LNCAP (cell line): ENCODE results near the gene STRN4.

Experiments used
- TF ChIP-seq, protein P1 (sequence below): fragments of 450-650 bp; IDR thresholded peaks from 2 replicates; pipeline ENCODE4 v1.5.1; 2017; ENCODE audit warnings: mild to moderate bottlenecking

Gene STRN4

DNA sequence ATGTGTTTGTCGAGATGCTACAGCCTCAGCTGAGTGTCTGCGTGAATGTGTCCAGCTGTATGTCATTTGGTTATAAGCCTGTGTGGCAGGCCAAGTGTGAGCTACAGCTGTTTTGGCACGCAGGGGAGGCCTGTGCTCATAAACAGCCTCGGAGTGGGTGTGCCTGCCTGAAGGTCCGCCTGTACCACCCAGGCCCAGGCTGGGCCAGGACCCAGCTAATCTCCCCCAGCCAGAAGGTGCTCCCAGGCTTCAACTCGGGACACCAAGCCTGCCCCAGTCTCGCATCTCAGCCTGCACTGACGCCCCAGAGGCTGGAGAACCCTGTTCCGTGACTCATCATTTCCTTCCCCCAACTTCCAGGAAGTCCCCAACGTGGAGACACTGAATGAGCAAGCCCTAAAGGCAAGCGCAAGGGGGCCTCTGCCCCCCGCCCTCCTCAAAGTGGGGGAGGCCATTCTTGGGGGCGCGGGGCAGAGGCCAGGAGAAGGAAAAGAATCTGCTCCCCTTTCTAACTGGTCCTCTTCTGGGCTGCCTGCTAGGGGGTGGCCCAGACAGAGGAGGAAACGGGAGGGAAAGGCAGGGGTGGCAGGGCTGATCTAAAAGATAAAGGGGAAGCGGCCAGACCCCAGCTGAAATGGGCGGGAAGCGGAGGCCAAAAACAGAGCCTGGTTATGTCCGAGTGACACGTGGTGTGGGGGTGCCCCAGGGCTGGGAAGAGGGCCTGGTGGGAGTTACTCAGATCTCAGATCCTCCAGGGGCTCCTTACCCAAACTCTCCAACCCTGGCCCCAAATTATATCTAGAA is 40.2 kb upstream of the STRN4 start:
- TF ChIP-seq, protein P1, sequence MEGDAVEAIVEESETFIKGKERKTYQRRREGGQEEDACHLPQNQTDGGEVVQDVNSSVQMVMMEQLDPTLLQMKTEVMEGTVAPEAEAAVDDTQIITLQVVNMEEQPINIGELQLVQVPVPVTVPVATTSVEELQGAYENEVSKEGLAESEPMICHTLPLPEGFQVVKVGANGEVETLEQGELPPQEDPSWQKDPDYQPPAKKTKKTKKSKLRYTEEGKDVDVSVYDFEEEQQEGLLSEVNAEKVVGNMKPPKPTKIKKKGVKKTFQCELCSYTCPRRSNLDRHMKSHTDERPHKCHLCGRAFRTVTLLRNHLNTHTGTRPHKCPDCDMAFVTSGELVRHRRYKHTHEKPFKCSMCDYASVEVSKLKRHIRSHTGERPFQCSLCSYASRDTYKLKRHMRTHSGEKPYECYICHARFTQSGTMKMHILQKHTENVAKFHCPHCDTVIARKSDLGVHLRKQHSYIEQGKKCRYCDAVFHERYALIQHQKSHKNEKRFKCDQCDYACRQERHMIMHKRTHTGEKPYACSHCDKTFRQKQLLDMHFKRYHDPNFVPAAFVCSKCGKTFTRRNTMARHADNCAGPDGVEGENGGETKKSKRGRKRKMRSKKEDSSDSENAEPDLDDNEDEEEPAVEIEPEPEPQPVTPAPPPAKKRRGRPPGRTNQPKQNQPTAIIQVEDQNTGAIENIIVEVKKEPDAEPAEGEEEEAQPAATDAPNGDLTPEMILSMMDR: no peak

GRCh38 chr19:46785980-46786235 is 39.7 kb upstream of the STRN4 start:
- TF ChIP-seq, protein P1: no peak

- TF ChIP-seq, protein P1: no peak
These were observed 39.1 kb upstream of the STRN4 start for GRCh38 chr19:46785054-46785979.

DNA sequence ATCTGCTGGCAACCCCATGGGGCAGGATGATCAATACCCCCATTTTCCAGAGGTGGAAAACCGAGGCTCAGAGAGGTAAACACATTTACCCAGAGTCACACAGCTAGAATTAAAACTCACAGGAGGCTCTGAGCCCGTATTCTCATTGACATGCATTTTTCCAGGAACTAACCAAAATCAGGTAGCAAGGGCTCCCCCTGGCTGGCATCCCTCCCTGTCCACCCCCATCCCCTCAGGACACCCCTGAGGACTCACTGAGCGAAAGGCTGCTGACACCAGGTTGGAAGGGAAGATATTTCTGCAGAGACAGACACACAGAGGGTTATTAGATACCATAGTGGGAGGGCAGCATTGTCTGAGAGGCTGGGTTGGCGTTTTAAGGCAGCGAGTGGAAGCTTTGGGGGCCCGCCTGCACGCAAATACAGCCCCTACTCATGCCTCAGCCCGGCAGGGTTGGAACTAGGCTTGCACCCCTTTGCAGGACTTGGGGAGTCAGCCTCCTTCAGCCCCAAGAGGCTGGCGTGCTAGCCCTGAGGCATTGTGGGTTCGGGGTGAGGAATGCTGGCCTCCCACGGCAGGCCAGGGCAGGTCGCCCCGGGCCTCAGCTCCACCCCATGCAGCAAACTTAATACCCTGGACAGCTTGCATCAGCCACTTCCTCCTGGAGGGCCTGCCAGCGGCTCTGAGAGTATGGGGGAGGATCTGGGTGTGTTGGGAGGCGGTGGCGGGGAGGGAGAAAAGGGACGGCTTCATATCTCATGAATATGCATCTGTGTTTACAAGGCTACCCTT is 38.2 kb upstream of the STRN4 start:
- TF ChIP-seq, protein P1: no peak

DNA sequence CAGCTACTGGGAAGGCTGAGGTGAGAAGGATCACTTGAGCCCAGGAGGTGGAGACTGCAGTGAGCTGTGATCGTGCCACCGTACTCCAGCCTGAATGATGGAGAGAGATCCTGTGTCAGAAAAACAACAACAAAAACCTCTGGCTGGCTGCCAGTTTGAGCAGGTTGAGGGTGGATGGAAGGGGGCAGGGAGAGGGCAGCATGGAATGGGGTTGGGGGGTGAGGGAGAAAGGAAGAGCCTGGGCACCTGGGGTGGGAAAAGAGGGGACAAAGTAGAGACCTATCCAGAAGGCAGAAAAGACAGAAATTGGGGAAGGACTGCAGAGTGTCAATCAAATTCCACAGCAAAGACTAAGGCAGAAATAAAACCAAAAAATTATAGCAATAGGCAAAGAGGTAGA is 37.4 kb upstream of the STRN4 start:
- TF ChIP-seq, protein P1: no peak

GRCh38 chr19:46782355-46783019 is 36.2 kb upstream of the STRN4 start:
- TF ChIP-seq, protein P1: no peak
